CD14-positive monocyte (primary cell): ENCODE data around the gene UTP25. TPM values are rescaled to one million over a fixed set of nuclear protein-coding genes. Genes with fewer than 3 reads are reported as not detected.

ENCODE experiments used
- DNase-seq, 3 donors: peaks; one replicate each; pipeline ENCODE4 v3.0.0-alpha.2; 2011 to 2022
- H2AFZ ChIP-seq: 2 replicates; pipeline ENCODE4 v1.6.0; 2012; ENCODE audit warnings: mild to moderate bottlenecking, low read depth, low read length, inconsistent platforms; ENCODE audit not compliant: insufficient read depth, poor library complexity, severe bottlenecking
- H3K27ac ChIP-seq, 2 donors: 1 replicate in 1 of 2; 2 replicates in 1 of 2; pipeline ENCODE4 v1.5.1; 2012 to 2013; ENCODE audit warnings: low read length in 2 of 2, control low read depth in 1 of 2, inconsistent platforms in 1 of 2, low read depth in 1 of 2, mild to moderate bottlenecking in 1 of 2
- H3K27me3 ChIP-seq, 2 donors: one replicate each; pipeline versions ENCODE4 v1.6.0 to v1.6.1; 2011 to 2013; ENCODE audit warnings: low read length in 2 of 2; ENCODE audit not compliant: control insufficient read depth in 2 of 2, insufficient read depth in 2 of 2
- H3K36me3 ChIP-seq, 2 donors: replicated peaks in 1 of 2; 1 replicate in 1 of 2; 2 replicates in 1 of 2; pipeline versions ENCODE4 v1.5.1 to v1.6.1; 2012 to 2013; ENCODE audit warnings: low read length in 2 of 2, control low read depth in 1 of 2, inconsistent platforms in 1 of 2, mild to moderate bottlenecking in 1 of 2; ENCODE audit not compliant: insufficient read depth in 2 of 2, control insufficient read depth in 1 of 2
- H3K4me1 ChIP-seq, 2 donors: 1 replicate in 1 of 2; 2 replicates in 1 of 2; pipeline versions ENCODE4 v1.5.1 to v1.6.1; 2012 to 2013; ENCODE audit warnings: low read length in 2 of 2, control low read depth in 1 of 2, inconsistent platforms in 1 of 2, mild to moderate bottlenecking in 1 of 2, moderate library complexity in 1 of 2; ENCODE audit not compliant: insufficient read depth in 2 of 2, control insufficient read depth in 1 of 2
- H3K4me2 ChIP-seq: replicated peaks from 2 replicates; pipeline ENCODE3; 2012; ENCODE audit warnings: low read length, moderate library complexity, mild to moderate bottlenecking; ENCODE audit not compliant: poor library complexity, severe bottlenecking; ENCODE audit errors: extremely low read depth
- H3K4me3 ChIP-seq, 3 experiments: fragments of 200-600 bp in 1 of 3; sonication (generic) in 1 of 3; replicated peaks in 1 of 3; 1 replicate in 2 of 3; 2 replicates in 1 of 3; pipeline ENCODE4 v1.5.1; 2011 to 2013; ENCODE audit warnings: low read length in 3 of 3, mild to moderate bottlenecking in 3 of 3, control low read depth in 2 of 3, low read depth in 2 of 3, inconsistent platforms in 1 of 3, moderate library complexity in 1 of 3
- H3K79me2 ChIP-seq: 2 replicates; pipeline ENCODE4 v1.6.0; 2012; ENCODE audit warnings: mild to moderate bottlenecking, control low read depth, inconsistent platforms, low read length, moderate library complexity; ENCODE audit not compliant: insufficient read depth
- H3K9ac ChIP-seq: 2 replicates; pipeline ENCODE4 v1.6.0; 2017; ENCODE audit warnings: low read length, mild to moderate bottlenecking; ENCODE audit not compliant: insufficient read depth, poor library complexity, severe bottlenecking
- H3K9me3 ChIP-seq, 2 donors: replicated peaks in 1 of 2; 1 replicate in 1 of 2; 2 replicates in 1 of 2; pipeline versions ENCODE4 v1.5.1 to v1.6.1; 2012 to 2013; ENCODE audit warnings: low read length in 2 of 2, control low read depth in 1 of 2; ENCODE audit not compliant: control insufficient read depth in 1 of 2, insufficient read depth in 1 of 2
- H4K20me1 ChIP-seq: 2 replicates; pipeline ENCODE4 v1.6.0; 2012; ENCODE audit warnings: mild to moderate bottlenecking, low read length, control low read depth, moderate library complexity; ENCODE audit not compliant: insufficient read depth
- H3K27ac Mint-ChIP-seq, 7 donors: one replicate each; pipeline ENCODE4 v1.8.0; 2020; ENCODE audit warnings: mild to moderate bottlenecking in 7 of 7, mixed read lengths in 7 of 7, moderate library complexity in 6 of 7, inconsistent platforms in 2 of 7
- H3K27me3 Mint-ChIP-seq, 3 donors: one replicate each; pipeline ENCODE4 v1.8.0; 2021 to 2022; ENCODE audit warnings: low read depth in 3 of 3, mild to moderate bottlenecking in 3 of 3, mixed read lengths in 3 of 3, moderate library complexity in 3 of 3, inconsistent platforms in 1 of 3
- H3K36me3 Mint-ChIP-seq, 2 donors: one replicate each; pipeline ENCODE4 v1.8.0; 2020; ENCODE audit warnings: mixed read lengths in 2 of 2, inconsistent platforms in 1 of 2, mild to moderate bottlenecking in 1 of 2
- H3K4me1 Mint-ChIP-seq: one replicate; pipeline ENCODE4 v1.8.0; 2020; ENCODE audit warnings: mild to moderate bottlenecking, mixed read lengths
- H3K4me3 Mint-ChIP-seq, 2 donors: one replicate each; pipeline ENCODE4 v1.8.0; 2020; ENCODE audit warnings: mild to moderate bottlenecking in 2 of 2, mixed read lengths in 2 of 2, moderate library complexity in 1 of 2
- H3K9me3 Mint-ChIP-seq, 7 donors: one replicate each; pipeline ENCODE4 v1.8.0; 2020 to 2022; ENCODE audit warnings: mixed read lengths in 7 of 7, mild to moderate bottlenecking in 6 of 7, moderate library complexity in 6 of 7, inconsistent platforms in 2 of 7
- CTCF ChIP-seq: fragments of 200-600 bp; IDR thresholded peaks from one replicate; pipeline ENCODE4 v1.8.0; 2022; ENCODE audit warnings: antibody characterized with exemption, mild to moderate bottlenecking
- WGBS: methylation state at CpG from one replicate; pipeline ENCODE4 v1.1.5; 2013; ENCODE audit warnings: missing lambda C conversion rate; ENCODE audit not compliant: insufficient coverage; 5-methylcytosine and 5-hydroxymethylcytosine counted together
- intact Hi-C, 2 donors: fragments of 100-400 bp; cut with micrococcal nuclease; formaldehyde crosslinking; loops; one replicate each; pipeline versions ENCODE4 v1.15.0 to v1.15.1; 2023
- polyA plus RNA-seq, 3 donors: library from polyadenylated mRNA; depleted of rRNA in 1 of 3; unstranded in 2 of 3; stranded (reverse) in 1 of 3; fragments of 300-500 nt in 2 of 3; fragments of >200 nt in 1 of 3; fragmentation: Illumina TruSeq in 2 of 3; gene quantifications; 1 replicate in 2 of 3; 2 replicates in 1 of 3; pipeline ENCODE4 v1.2.3, GENCODE V29; 2012 to 2021

The UTP25 gene
- polyA plus RNA-seq, 3 donors = 0.98 to 1.4 (median 1.1) TPM

- H3K36me3 Mint-ChIP-seq = no peaks in the 10 kb centered on the region
- H3K9me3 Mint-ChIP-seq = peaks cover 4 to 16% (median 14%) of the 10 kb centered on the region in 7 donors
- H3K4me1 ChIP-seq = no peaks in the 10 kb centered on the region
- peaks cover 2% of the 10 kb centered on the region for H3K4me1 Mint-ChIP-seq
- H3K4me2 ChIP-seq = no peak overlapping the region
- peaks cover 0 to 6% of the 10 kb centered on the region in 2 donors for H3K9me3 ChIP-seq
- peaks cover 0 to 3% of the 10 kb centered on the region in 2 donors for H3K27me3 ChIP-seq
- no peak overlapping the region for H3K27ac Mint-ChIP-seq
- intact Hi-C loops = no loop called here
- WGBS = no CpG with 5 or more reads among the region's 2 CpGs
- DNase-seq = no peak
- no peak overlapping the region for H3K27ac ChIP-seq
- H2AFZ ChIP-seq = no peak overlapping the region
- no peak for TF ChIP-seq CTCF
- H3K9ac ChIP-seq = no peak overlapping the region
- no peaks in the 10 kb centered on the region for H3K79me2 ChIP-seq
- H3K36me3 ChIP-seq = no peaks in the 10 kb centered on the region
- H3K4me3 ChIP-seq = no peak overlapping the region
- no peak overlapping the region for H3K4me3 Mint-ChIP-seq
- H3K27me3 Mint-ChIP-seq = peaks cover 0 to 16% (median 7%) of the 10 kb centered on the region in 3 donors
- no peaks in the 10 kb centered on the region for H4K20me1 ChIP-seq
Measured at GRCh38 chr1:209869291-209870149, 41.7 kb downstream of the UTP25 start.

- 80% methylated on average over 1 of the region's 4 CpGs for WGBS
- peaks cover 0 to 18% (median 5%) of the 10 kb centered on the region in 3 donors for H3K27me3 Mint-ChIP-seq
Measured at GRCh38 chr1:209870151-209870831, 42.5 kb downstream of the UTP25 start.

More at GRCh38 chr1:209870151-209870831, 42.5 kb downstream of the UTP25 start:
- Mint-ChIP-seq H3K4me1 (peaks cover 2% of the 10 kb centered on the region), H3K4me3 (no peak overlapping the region), H3K9me3 (peaks cover 4 to 16% (median 14%) of the 10 kb centered on the region in 7 donors), H3K36me3 (no peaks in the 10 kb centered on the region), H3K27ac (no peak overlapping the region)
- no peaks in the 10 kb centered on the region for H3K36me3 ChIP-seq
- H3K79me2 ChIP-seq = no peaks in the 10 kb centered on the region
- H3K9ac ChIP-seq = no peak overlapping the region
- no peak for DNase-seq
- peaks cover 0 to 6% of the 10 kb centered on the region in 2 donors for H3K9me3 ChIP-seq
- H3K27ac ChIP-seq = no peak overlapping the region
- H3K27me3 ChIP-seq = peaks cover 0 to 3% of the 10 kb centered on the region in 2 donors
- H2AFZ ChIP-seq = no peak overlapping the region
- H3K4me3 ChIP-seq = no peak overlapping the region
- intact Hi-C loops = no loop called here
- H3K4me1 ChIP-seq = no peaks in the 10 kb centered on the region
- no peaks in the 10 kb centered on the region for H4K20me1 ChIP-seq
- TF ChIP-seq CTCF = no peak
- no peak overlapping the region for H3K4me2 ChIP-seq
